CD4-positive, alpha-beta T cell (primary cell): Measurements from ENCODE around the gene CCDC92B. TPM values are rescaled to one million over a fixed set of nuclear protein-coding genes. Genes with fewer than 3 reads are reported as not detected.
"Not testable (repeated sequence)": the region's sequence is repeated elsewhere in the genome, so short reads cannot be mapped to it uniquely, and the experiment has no call there.

Experiments used
- ATAC-seq: fragments of 200-7000 bp; cut with Tn5 transposase; one replicate; pipeline ENCODE4 v1.10.0; 2022; ENCODE audit warnings: mild to moderate bottlenecking; ENCODE audit not compliant: poor library complexity
- CTCF ChIA-PET: fragments of 350-600 bp; sonication (Branson Sonifier 250); formaldehyde crosslinking; loops from one replicate; lab custom pipeline; 2021; ENCODE audit warnings: antibody characterized with exemption, inconsistent platforms; lab: Charles Lee
- POLR2A ChIA-PET: fragments of 350-600 bp; sonication (Branson Sonifier 250); formaldehyde crosslinking; loops from one replicate; lab custom pipeline; 2021; ENCODE audit warnings: antibody characterized with exemption, inconsistent platforms; lab: Charles Lee
- DNase-seq, 14 experiments: peaks; one replicate each; pipeline ENCODE4 v3.0.0-alpha.2; 2013 to 2020; ENCODE audit warnings: mixed read lengths in 2 of 14
- H3K27ac ChIP-seq, 2 donors: one replicate each; pipeline versions ENCODE4 v1.5.1 to v1.7.0; 2013; ENCODE audit warnings: low read length in 2 of 2, low read depth in 1 of 2, mild to moderate bottlenecking in 1 of 2
- H3K27me3 ChIP-seq, 2 experiments: 1 replicate in 1 of 2; 2 replicates in 1 of 2; pipeline versions ENCODE4 v1.6.1 to v1.7.0; 2013; ENCODE audit warnings: low read length in 2 of 2, control low read depth in 1 of 2, mild to moderate bottlenecking in 1 of 2, moderate library complexity in 1 of 2; ENCODE audit not compliant: insufficient read depth in 2 of 2, control insufficient read depth in 1 of 2
- H3K36me3 ChIP-seq: one replicate; pipeline ENCODE4 v1.6.1; 2013; ENCODE audit warnings: low read length, control low read depth; ENCODE audit not compliant: insufficient read depth
- H3K4me1 ChIP-seq: one replicate; pipeline ENCODE4 v1.6.1; 2013; ENCODE audit warnings: low read length, control low read depth; ENCODE audit not compliant: insufficient read depth
- H3K4me3 ChIP-seq: one replicate; pipeline ENCODE4 v1.5.1; 2013; ENCODE audit warnings: mild to moderate bottlenecking, low read length, moderate library complexity
- H3K9me3 ChIP-seq, 2 experiments: 1 replicate in 1 of 2; 2 replicates in 1 of 2; pipeline versions ENCODE4 v1.6.1 to v1.7.0; 2013; ENCODE audit warnings: low read length in 2 of 2, mild to moderate bottlenecking in 2 of 2, control low read depth in 1 of 2, moderate library complexity in 1 of 2; ENCODE audit not compliant: control insufficient read depth in 1 of 2, insufficient read depth in 1 of 2
- H3K27ac Mint-ChIP-seq: one replicate; pipeline ENCODE4 v1.8.0; 2020; ENCODE audit warnings: mixed read lengths
- H3K27me3 Mint-ChIP-seq: one replicate; pipeline ENCODE4 v1.8.0; 2021; ENCODE audit warnings: mixed read lengths
- H3K36me3 Mint-ChIP-seq: one replicate; pipeline ENCODE4 v1.8.0; 2021; ENCODE audit warnings: low read depth, mixed read lengths
- H3K4me1 Mint-ChIP-seq: one replicate; pipeline ENCODE4 v1.8.0; 2021; ENCODE audit warnings: low read depth, mixed read lengths
- H3K4me3 Mint-ChIP-seq: one replicate; pipeline ENCODE4 v1.8.0; 2020; ENCODE audit warnings: mild to moderate bottlenecking, mixed read lengths
- H3K9me3 Mint-ChIP-seq: one replicate; pipeline ENCODE4 v1.8.0; 2020; ENCODE audit warnings: mixed read lengths
- CTCF ChIP-seq: fragments of 200-600 bp; IDR thresholded peaks from one replicate; pipeline ENCODE4 v1.8.0; 2022; ENCODE audit warnings: antibody characterized with exemption, mild to moderate bottlenecking
- intact Hi-C, 2 experiments: fragments of 100-400 bp; cut with DNase I in 1 of 2; cut with micrococcal nuclease in 1 of 2; formaldehyde crosslinking; loops; one replicate each; pipeline versions ENCODE4 v1.15.1 to v1.9.0; 2023 to 2025; cut with DNase I, micrococcal nuclease
- total RNA-seq, 174 experiments: library from RNA in 2 of 174; stranded (reverse) in 2 of 174; gene quantifications; one replicate each; pipeline ENCODE4 v1.2.3 and lab custom pipeline; 2021 to 2026

The CCDC92B gene
- total RNA-seq, 2 experiments from 2014 or later, result 0.11 to 0.28 TPM

- no peaks in the 10 kb centered on the region for H3K27me3 Mint-ChIP-seq
- ATAC-seq (no peak), DNase-seq (peak in 1 of 14 experiments; percentile 32)
- no peak overlapping the region for H3K4me3 Mint-ChIP-seq
- Histone ChIP-seq H3K4me3 (no peak overlapping the region), H3K4me1 (peaks cover 3% of the 10 kb centered on the region), H3K27ac (no peak overlapping the region), H3K36me3 (peaks cover 48% of the 10 kb centered on the region), H3K9me3 (no peaks in the 10 kb centered on the region), H3K27me3 (no peaks in the 10 kb centered on the region)
- no peak for TF ChIP-seq CTCF
- CTCF ChIA-PET, result no interaction called here
- POLR2A ChIA-PET, result no interaction called here
- H3K36me3 Mint-ChIP-seq, result peaks cover 48% of the 10 kb centered on the region
- peaks cover 6% of the 10 kb centered on the region for H3K4me1 Mint-ChIP-seq
- intact Hi-C loops, result no loop called here
- H3K9me3 Mint-ChIP-seq, result no peaks in the 10 kb centered on the region
- H3K27ac Mint-ChIP-seq, result no peak overlapping the region
Observed at GRCh38 chr17:2701161-2701995, 48.1 kb downstream of the CCDC92B start.

- Histone ChIP-seq H3K4me1 (peaks cover 3% of the 10 kb centered on the region), H3K27me3 (no peaks in the 10 kb centered on the region), H3K36me3 (peaks cover 55% of the 10 kb centered on the region), H3K4me3 (no peak overlapping the region), H3K27ac (no peak overlapping the region), H3K9me3 (no peaks in the 10 kb centered on the region)
- no peak for ATAC-seq
- peaks cover 47% of the 10 kb centered on the region for H3K36me3 Mint-ChIP-seq
- peak in 2 of 14 experiments; percentile 11 to 22 for DNase-seq
- POLR2A ChIA-PET, result no interaction called here
- CTCF ChIA-PET, result no interaction called here
- no peaks in the 10 kb centered on the region for H3K27me3 Mint-ChIP-seq
- intact Hi-C loops, result no loop called here
- H3K27ac Mint-ChIP-seq, result no peak overlapping the region
- H3K9me3 Mint-ChIP-seq, result no peaks in the 10 kb centered on the region
- TF ChIP-seq CTCF, result no peak
- H3K4me1 Mint-ChIP-seq, result peaks cover 5% of the 10 kb centered on the region
- H3K4me3 Mint-ChIP-seq, result no peak overlapping the region
Observed at GRCh38 chr17:2700491-2701141, 48.8 kb downstream of the CCDC92B start.

- ATAC-seq (no peak), DNase-seq (peak in 1 of 14 experiments; percentile 27)
- Mint-ChIP-seq H3K4me1 (no peaks in the 10 kb centered on the region), H3K27ac (no peak overlapping the region), H3K4me3 (no peak overlapping the region), H3K9me3 (no peaks in the 10 kb centered on the region), H3K27me3 (no peaks in the 10 kb centered on the region), H3K36me3 (peaks cover 41% of the 10 kb centered on the region)
- Histone ChIP-seq H3K9me3 (no peaks in the 10 kb centered on the region), H3K4me3 (no peak overlapping the region), H3K4me1 (no peaks in the 10 kb centered on the region), H3K36me3 (peaks cover 61% of the 10 kb centered on the region), H3K27ac (no peak overlapping the region), H3K27me3 (no peaks in the 10 kb centered on the region)
- POLR2A ChIA-PET, result no interaction called here
- CTCF ChIA-PET, result no interaction called here
- TF ChIP-seq CTCF, result no peak
- intact Hi-C loops, result no loop called here
Observed at GRCh38 chr17:2700030-2700490, 49.4 kb downstream of the CCDC92B start.

- H3K4me3 ChIP-seq, DNase-seq, POLR2A ChIA-PET, ATAC-seq, intact Hi-C loops, H3K4me3 Mint-ChIP-seq, H3K9me3 Mint-ChIP-seq, CTCF ChIA-PET, H3K27me3 Mint-ChIP-seq, H3K27ac Mint-ChIP-seq, H3K4me1 ChIP-seq, H3K4me1 Mint-ChIP-seq, H3K27me3 ChIP-seq, H3K9me3 ChIP-seq, H3K27ac ChIP-seq: not testable (repeated sequence)
- peaks cover 35% of the 10 kb centered on the region for H3K36me3 Mint-ChIP-seq
- peaks cover 64% of the 10 kb centered on the region for H3K36me3 ChIP-seq
Observed at GRCh38 chr17:2699216-2699805, 50.1 kb downstream of the CCDC92B start.
